Adrenal gland (tissue), 12 donors: Measurements from ENCODE around the gene GPR78. TPM values are rescaled to one million over a fixed set of nuclear protein-coding genes. Genes with fewer than 3 reads are reported as not detected.

Experiments
- DNase-seq, 7 donors: peaks; one replicate each; pipeline ENCODE4 v3.0.0-alpha.2; 2019 to 2020
- H3K27ac ChIP-seq, 5 donors: fragments of 200-600 bp; sonication (generic) in 4 of 5; 1 replicate in 3 of 5; 2 replicates in 2 of 5; pipeline versions ENCODE4 v1.5.1 to v1.8.0; 2016 to 2020; ENCODE audit warnings: mild to moderate bottlenecking in 1 of 5
- H3K27me3 ChIP-seq: fragments of 200-600 bp; 2 replicates; pipeline ENCODE4 v1.8.0; 2021
- H3K36me3 ChIP-seq, 2 donors: fragments of 200-600 bp; replicated peaks in 1 of 2; 1 replicate in 1 of 2; 2 replicates in 1 of 2; pipeline versions ENCODE4 v1.5.1 to v1.8.0; 2018 to 2022
- H3K4me1 ChIP-seq, 2 donors: fragments of 200-600 bp; replicated peaks in 1 of 2; 1 replicate in 1 of 2; 2 replicates in 1 of 2; pipeline versions ENCODE4 v1.5.1 to v1.8.0; 2018 to 2021
- H3K4me3 ChIP-seq, 4 donors: fragments of 200-600 bp; sonication (generic) in 3 of 4; one replicate each; pipeline ENCODE4 v1.5.1; 2016 to 2018
- H3K9me3 ChIP-seq, 3 donors: fragments of 200-600 bp; sonication (generic) in 1 of 3; replicated peaks in 1 of 3; 1 replicate in 2 of 3; 2 replicates in 1 of 3; pipeline versions ENCODE4 v1.5.1 to v1.8.0; 2016 to 2021
- POLR2A ChIP-seq, 2 donors: fragments of 450-650 bp; IDR thresholded peaks; one replicate each; pipeline ENCODE4 v1.6.1; 2017; ENCODE audit warnings: antibody characterized with exemption in 2 of 2, mild to moderate bottlenecking in 2 of 2, moderate library complexity in 1 of 2
- WGBS, 4 donors: extraction: QIAGEN DNeasy Blood & Tissue Kit in 2 of 4; methylation state at CpG; one replicate each; pipeline versions ENCODE4 v1.1.5 to v1.1.7; 2013 to 2017; 5-methylcytosine and 5-hydroxymethylcytosine counted together
- intact Hi-C, 2 donors: fragments of 100-400 bp; cut with DNase I; formaldehyde crosslinking; loops; one replicate each; pipeline versions ENCODE4 v1.14.1 to v1.15.0; 2022 to 2023
- polyA plus RNA-seq, 3 donors: library from polyadenylated mRNA; stranded (reverse); fragments of 200-250 nt in 2 of 3; fragments of 350-450 nt in 1 of 3; fragmentation: Illumina TruSeq in 1 of 3; extraction: RNeasy Lipid Tissue Mini Kit (QIAGEN cat#74804) in 1 of 3; gene quantifications; one replicate each; pipeline ENCODE4 v1.2.3, GENCODE V29; 2013 to 2014
- total RNA-seq, 9 donors: library from RNA; depleted of rRNA in 4 of 9; stranded (reverse); fragments of >200 nt in 4 of 9; fragments of 120-200 nt in 1 of 9; fragmentation: NEBNext Ultra II Directional in 1 of 9; extraction: Animal tissue kit (Norgen Biotek cat#: 25700) in 1 of 9; gene quantifications; one replicate each; pipeline versions ENCODE4 v1.1.0 to v1.2.4, GENCODE V29; 2013 to 2023
- TF ChIP-seq, protein P1 (sequence below), 6 experiments: fragments of 450-650 bp in 4 of 6; fragments of 200-600 bp in 2 of 6; sonication (generic) in 1 of 6; IDR thresholded peaks; 1 replicate in 5 of 6; 2 replicates in 1 of 6; pipeline versions ENCODE4 v1.5.1 to v1.8.0; 2016 to 2021; ENCODE audit warnings: antibody characterized with exemption in 6 of 6, mild to moderate bottlenecking in 2 of 6, moderate library complexity in 1 of 6
- donor health status: healthy with polysubstance abuse.
- donor health status: Bipolar disorder and iron deficiency.
- donor health status: DM: yes; HTN: yes; CAD: no.
- donor health status: DM: no; HTN: no; CAD: no.
- donor health status: DM: no; HTN: no; CAD: no.
- donor health status: DM: yes; HTN: yes; CAD: no.

GPR78 gene
- total and polyA plus RNA-seq, 12 donors, result 0.03 to 0.08 (median 0.07) TPM; not detected in 8

DNA sequence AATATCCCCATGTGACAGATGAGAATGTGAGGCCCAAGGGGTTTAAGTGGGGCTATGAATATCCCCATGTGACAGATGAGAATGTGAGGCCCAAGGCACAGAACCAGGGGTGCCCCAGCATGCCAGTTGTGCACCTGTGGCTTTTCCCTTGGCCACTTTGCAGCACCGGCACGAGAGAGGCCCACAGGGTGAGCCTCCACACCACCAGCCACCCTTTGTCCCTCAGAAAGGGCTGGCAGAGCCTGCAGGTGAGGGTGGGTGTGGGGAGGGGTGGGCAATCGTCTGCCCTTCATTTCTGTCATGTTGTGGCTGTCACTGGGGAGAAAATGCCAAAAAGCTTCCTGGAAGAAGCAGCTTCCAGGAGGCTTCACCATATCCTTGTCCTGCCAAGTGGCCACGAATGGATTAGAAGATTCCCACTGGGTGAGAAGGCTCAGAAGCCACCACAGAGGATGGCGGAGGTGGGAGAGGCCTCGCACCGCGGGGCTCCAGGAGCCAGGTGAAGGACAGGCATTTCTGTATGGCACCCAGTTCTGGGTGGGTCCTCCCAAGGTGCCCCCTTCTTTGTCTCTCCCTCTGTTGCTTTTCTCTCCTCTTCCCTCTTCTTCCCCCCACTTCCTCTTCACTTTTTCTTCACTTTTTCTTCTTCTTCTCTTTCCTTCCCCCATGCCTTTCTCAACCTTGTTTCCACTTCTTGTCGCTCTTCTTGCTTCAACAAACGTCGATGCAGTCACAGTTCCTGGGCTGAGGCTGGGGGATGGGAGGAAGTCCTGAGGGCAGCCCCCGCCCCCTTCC lies 469 bp upstream of the GPR78 start:
- Histone ChIP-seq H3K4me3 (no peak overlapping the region), H3K36me3 (no peaks in the 10 kb centered on the region), H3K27ac (no peak overlapping the region), H3K4me1 (no peaks in the 10 kb centered on the region), H3K9me3 (no peaks in the 10 kb centered on the region), H3K27me3 (peaks cover 17% of the 10 kb centered on the region)
- TF ChIP-seq POLR2A (IDR thresholded peaks at IDR 0.05), result no peak
- TF ChIP-seq, protein P1, sequence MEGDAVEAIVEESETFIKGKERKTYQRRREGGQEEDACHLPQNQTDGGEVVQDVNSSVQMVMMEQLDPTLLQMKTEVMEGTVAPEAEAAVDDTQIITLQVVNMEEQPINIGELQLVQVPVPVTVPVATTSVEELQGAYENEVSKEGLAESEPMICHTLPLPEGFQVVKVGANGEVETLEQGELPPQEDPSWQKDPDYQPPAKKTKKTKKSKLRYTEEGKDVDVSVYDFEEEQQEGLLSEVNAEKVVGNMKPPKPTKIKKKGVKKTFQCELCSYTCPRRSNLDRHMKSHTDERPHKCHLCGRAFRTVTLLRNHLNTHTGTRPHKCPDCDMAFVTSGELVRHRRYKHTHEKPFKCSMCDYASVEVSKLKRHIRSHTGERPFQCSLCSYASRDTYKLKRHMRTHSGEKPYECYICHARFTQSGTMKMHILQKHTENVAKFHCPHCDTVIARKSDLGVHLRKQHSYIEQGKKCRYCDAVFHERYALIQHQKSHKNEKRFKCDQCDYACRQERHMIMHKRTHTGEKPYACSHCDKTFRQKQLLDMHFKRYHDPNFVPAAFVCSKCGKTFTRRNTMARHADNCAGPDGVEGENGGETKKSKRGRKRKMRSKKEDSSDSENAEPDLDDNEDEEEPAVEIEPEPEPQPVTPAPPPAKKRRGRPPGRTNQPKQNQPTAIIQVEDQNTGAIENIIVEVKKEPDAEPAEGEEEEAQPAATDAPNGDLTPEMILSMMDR (IDR thresholded peaks at IDR 0.05), result no peak
- WGBS, 4 donors, result 23 to 31% (median 24%) methylated on average over 10 to 12 of the region's 12 CpGs
- intact Hi-C loops, result no loop called here
- no peak for DNase-seq

DNA sequence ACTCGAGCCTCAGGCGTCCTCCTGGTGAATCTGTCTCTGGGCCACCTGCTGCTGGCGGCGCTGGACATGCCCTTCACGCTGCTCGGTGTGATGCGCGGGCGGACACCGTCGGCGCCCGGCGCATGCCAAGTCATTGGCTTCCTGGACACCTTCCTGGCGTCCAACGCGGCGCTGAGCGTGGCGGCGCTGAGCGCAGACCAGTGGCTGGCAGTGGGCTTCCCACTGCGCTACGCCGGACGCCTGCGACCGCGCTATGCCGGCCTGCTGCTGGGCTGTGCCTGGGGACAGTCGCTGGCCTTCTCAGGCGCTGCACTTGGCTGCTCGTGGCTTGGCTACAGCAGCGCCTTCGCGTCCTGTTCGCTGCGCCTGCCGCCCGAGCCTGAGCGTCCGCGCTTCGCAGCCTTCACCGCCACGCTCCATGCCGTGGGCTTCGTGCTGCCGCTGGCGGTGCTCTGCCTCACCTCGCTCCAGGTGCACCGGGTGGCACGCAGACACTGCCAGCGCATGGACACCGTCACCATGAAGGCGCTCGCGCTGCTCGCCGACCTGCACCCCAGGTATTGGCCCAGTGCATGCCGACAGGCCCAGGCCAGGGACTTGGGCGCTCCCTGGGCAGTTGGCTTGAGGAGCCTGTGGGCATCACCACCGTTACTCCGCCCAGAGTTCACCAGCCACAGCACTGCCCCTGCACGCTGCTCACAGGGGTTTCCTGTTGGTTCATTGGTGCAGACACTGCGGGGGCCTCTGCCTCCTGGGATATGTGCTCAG lies 1.1 kb downstream of the GPR78 start:
- no peak for TF ChIP-seq POLR2A (IDR thresholded peaks at IDR 0.05)
- TF ChIP-seq, protein P1 (IDR thresholded peaks at IDR 0.05), result no peak
- H3K27ac ChIP-seq, result no peak overlapping the region
- 44 to 70% (median 49%) methylated on average over 2 to 66 of the region's 66 CpGs for WGBS, 4 donors
- no peak overlapping the region for H3K4me3 ChIP-seq
- peaks cover 17% of the 10 kb centered on the region for H3K27me3 ChIP-seq
- no peak for DNase-seq
- intact Hi-C loops, result no loop called here
- no peaks in the 10 kb centered on the region for H3K4me1 ChIP-seq
- no peaks in the 10 kb centered on the region for H3K9me3 ChIP-seq
- no peaks in the 10 kb centered on the region for H3K36me3 ChIP-seq

DNA sequence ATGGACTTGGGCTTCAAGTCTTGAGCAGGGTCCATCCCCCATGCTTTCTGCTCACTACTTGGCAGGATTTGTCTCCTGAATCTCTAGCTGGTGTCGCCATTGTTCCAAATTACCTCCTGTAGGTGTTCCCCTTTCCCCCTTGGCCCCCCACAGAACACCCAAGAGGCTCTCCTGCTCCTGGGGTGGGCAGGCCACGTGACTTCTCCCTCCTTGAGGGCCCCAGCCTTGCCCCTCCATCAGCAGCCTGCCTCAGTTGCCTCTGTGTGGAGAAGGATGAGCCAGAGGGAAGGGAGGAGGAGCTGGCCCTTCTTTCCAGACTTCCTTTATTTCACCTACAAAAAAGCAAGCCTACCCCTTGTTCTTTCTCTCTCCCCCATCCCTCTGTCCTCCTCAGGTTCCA lies 1.8 kb downstream of the GPR78 start:
- intact Hi-C loops, result no loop called here
- no peak overlapping the region for H3K4me3 ChIP-seq
- DNase-seq, result no peak
- no peak overlapping the region for H3K27ac ChIP-seq
- no peaks in the 10 kb centered on the region for H3K4me1 ChIP-seq
- peaks cover 17% of the 10 kb centered on the region for H3K27me3 ChIP-seq
- no peaks in the 10 kb centered on the region for H3K36me3 ChIP-seq
- TF ChIP-seq, protein P1 (IDR thresholded peaks at IDR 0.05), result no peak
- TF ChIP-seq POLR2A (IDR thresholded peaks at IDR 0.05), result no peak
- no peaks in the 10 kb centered on the region for H3K9me3 ChIP-seq
- 49 to 61% (median 56%) methylated on average over 2 of the region's 2 CpGs for WGBS, 4 donors

DNA sequence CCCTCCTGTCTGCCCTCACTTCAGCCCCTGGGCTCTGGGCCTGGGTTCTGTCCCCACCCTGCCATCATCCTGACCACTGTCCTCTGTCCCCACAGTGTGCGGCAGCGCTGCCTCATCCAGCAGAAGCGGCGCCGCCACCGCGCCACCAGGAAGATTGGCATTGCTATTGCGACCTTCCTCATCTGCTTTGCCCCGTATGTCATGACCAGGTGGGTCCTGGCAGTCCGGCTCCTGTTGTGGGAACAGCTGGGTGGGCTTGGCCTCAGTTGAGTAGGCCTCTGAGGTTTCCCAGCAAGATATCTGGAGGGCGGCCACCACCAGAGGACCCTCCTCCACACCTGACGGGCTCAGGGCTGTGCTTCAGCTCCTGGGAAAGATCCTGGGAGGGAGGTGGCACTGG lies 2.2 kb downstream of the GPR78 start:
- no peaks in the 10 kb centered on the region for H3K4me1 ChIP-seq
- no peaks in the 10 kb centered on the region for H3K36me3 ChIP-seq
- no peak overlapping the region for H3K4me3 ChIP-seq
- no peak for TF ChIP-seq POLR2A (IDR thresholded peaks at IDR 0.05)
- TF ChIP-seq, protein P1 (IDR thresholded peaks at IDR 0.05), result no peak
- DNase-seq, result no peak
- 86 to 97% (median 92%) methylated on average over 10 to 12 of the region's 12 CpGs for WGBS, 4 donors
- no peaks in the 10 kb centered on the region for H3K9me3 ChIP-seq
- intact Hi-C loops, result no loop called here
- H3K27ac ChIP-seq, result no peak overlapping the region
- H3K27me3 ChIP-seq, result peaks cover 17% of the 10 kb centered on the region
